Stimulated activated CD4-positive, alpha-beta T cell treated with anti-CD3 and anti-CD28 coated beads, Interleukin-12 subunit alpha, Interleukin-12 subunit beta, amount 100 ng/mL, for 48 hours (primary cell): ENCODE data around the gene NFIC.

Experiments
- DNase-seq, 3 donors: peaks; one replicate each; pipeline ENCODE4 v3.0.0-alpha.2; 2020; ENCODE audit warnings: low read depth in 2 of 3, low spot score in 1 of 3

Gene NFIC

DNA sequence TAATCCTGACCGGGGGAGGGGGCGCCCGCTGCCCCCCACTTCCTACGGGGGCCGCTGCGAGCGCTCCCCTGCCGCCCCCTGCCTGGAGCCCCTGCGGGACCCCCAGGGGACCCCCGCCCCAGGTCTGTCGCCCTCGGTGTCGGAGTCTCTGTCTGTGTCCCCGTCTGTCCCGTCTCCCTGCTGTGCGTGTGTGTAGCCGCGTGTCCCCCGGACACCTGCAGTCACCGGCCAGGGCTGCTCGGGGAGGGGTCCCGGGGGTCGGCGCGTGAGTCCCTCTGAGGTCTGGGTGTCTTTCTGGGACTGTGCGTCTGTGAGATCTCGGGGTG, 7.7 kb upstream of the NFIC start:
- no peak for DNase-seq

DNA sequence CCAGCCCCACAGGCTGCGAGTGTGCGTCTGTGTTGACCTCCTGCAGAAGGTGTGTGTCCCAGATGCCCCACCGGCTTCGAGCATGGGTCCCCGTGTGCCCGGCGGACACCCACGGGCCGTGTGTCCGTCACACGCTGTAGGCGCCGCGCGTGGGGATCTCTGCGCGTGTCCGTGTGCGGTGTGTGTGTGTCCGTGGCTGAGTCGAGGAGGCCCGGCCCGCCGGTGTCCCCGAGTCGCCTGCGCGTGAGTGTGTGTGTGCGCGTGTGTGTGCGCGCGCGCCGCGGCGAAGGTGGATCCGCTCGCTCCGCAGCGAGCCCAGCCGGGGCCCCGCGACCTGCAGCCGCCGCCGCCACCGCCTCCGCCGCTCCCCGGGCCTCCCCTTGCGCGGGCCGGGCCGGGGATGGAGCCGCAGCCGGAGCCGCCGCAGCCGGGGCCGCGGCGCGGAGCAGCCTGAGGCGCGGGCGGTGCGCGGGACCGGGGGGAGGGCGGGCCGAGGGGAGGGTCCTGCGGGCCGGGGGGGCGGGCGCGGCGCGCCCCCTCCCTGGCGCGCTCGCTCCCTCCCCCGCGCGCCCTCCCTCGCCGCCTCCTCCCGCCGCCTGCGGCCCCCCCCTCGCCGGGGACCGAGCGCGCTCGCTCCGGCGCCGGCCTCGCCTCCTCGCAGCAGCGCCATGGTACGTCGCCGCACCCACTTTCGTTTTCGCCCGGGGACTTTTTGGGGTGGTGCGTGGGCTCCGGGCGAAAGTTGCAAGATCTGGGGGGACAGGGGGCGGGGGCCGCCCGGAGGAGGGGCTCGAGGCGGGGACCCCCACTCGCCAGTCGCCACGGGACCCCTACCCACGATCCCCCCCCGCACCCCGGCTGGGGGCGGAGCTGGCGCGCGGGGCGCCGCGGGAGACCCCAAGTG, 7.1 kb upstream of the NFIC start:
- DNase-seq, result peak in 1 of 3 donors; percentile 50

DNA sequence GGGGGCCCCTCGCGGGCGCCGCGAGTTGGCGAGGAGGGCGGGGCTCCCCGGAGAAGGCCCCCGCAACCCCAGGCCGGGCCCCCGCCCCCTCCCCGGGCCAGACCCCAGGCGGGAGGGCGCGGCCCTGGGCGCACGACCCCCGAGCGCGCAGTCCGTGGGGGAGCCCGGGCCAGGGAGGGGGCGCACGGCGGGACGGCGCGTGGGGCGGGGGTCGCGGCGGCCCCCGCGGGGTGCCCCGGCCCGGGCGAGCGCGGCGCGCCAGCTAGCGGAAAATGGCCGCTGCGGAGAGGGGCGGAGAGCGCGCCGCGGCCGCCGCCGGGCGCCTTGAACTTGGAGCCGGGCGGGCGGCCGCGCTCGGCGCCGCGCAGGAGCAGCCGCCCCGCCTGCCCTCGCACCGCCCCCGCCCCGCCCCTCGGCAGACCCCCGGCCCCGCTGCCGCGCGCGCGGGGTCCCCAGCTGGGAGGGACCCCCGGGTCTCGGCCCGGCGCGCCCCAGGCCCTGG, 6.4 kb upstream of the NFIC start:
- DNase-seq, result peak in 1 of 3 donors; percentile 37

DNA sequence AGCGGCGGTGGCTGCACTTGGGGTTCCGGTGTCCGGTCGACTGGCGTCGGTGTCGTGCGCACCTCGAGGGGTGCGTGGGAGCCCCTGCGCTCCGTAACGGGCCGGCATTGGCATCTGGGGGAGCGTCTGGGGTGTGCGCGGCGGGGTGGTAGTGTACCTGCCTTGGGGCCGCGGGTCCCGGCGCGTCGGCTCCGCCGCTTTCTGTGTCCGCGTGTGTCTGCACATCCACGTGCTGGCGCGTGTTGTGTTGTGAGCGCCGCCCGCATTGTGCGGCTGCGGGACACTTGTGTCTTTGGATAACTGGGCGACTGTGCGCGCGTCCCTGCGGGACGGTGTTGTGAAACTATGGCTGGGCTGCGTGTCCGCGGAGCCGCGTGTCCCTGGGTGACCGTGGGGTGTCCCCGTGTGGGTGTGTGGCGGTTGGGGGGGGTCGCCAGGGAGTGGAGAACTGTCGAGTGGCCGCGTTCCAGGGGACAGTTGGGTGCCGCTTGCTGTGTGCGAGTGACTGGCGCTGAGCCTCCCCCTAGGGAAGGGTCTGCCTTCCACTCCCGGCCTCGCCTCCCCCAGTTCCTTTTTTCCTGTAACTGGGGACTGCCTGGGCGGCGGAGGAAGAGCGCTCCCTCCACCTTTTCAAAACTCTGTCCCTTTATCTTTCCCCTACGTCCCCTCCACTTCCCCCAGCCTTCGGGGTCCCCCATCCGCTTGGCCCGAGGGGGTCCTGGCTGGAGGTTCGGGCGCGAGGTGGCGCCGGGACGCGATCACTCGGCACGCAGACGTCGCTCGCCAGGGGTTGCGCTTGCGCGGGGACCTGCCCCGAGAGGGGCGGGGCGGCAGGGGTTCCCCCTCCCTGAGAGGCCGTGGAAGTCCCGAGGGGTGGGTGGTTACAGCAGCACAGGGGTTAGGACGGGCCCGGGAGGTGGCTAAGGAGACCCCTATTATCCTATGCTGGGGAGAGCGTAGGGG, 5.7 kb upstream of the NFIC start:
- peak in 2 of 3 donors; percentile 55 to 70 for DNase-seq

DNA sequence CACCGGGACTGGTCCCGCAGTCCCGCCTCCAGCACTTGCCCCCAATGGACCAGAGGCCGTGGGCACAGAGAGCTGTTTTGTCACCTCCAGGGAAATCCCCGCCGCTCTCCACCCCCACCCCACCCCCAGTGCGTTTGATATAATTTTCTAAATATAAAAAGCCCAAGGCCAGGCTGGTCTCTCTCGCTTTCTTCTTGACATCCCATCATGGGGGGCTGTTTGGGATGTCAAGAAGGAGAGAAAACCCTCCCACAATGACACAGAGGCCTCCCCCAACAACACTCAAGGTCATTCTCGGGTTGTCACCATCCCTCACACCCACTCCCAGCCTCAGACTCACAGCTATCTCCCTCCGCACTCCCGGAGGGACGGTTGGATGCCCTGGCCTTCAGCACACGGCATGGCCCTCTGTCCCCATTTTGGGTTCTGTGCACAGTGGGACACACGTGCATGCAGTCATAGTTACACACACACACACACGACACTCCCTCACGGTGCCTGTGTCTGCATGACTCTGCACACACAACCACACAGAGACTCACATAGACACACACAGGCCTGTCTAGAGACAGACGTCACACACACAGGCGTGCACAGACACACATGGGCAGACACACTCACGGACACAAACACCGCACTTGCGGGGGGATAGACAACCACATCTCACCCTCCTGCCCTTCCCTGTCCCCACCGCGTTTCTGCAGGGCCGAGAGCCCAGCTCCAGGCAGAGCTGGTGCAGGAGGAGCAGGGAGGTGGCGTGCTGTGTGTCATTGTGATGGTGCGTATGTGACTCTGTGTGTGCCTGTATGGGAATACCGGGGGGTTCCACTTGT, 4.8 kb upstream of the NFIC start:
- no peak for DNase-seq

DNA sequence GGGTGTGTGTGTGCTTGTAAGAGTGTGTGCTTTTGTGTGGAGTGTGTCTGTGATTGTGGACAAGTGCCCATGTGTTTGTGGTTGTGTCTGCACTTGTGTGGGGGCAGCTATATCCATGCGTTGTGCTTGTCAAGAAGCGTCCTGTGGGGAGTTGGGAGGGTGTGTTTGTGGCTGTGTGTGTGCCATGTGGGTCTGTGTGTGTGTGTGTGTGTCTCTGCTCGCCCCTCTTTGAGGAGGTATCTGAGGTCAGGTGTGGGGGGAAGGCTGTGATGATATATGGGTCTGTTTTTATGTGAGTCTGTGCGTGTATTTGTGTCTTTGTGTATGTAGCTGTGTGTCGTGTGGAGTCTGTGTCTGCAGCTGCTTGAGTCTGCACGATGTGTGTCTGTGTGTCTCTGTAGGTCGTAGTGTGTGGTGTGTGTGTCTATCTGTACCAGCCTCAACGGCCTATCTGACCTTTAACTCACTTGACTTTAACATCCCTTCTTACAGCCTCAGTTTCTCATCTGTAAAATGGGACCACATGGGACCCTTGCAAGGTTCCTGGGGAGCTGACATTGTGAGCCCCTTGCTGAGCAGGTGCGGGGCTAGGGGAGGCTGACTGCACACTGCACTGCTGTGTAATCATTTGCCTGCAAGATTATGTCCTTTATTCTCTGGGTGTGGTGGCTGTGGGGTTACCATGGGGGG, 4.0 kb upstream of the NFIC start:
- no peak for DNase-seq

DNA sequence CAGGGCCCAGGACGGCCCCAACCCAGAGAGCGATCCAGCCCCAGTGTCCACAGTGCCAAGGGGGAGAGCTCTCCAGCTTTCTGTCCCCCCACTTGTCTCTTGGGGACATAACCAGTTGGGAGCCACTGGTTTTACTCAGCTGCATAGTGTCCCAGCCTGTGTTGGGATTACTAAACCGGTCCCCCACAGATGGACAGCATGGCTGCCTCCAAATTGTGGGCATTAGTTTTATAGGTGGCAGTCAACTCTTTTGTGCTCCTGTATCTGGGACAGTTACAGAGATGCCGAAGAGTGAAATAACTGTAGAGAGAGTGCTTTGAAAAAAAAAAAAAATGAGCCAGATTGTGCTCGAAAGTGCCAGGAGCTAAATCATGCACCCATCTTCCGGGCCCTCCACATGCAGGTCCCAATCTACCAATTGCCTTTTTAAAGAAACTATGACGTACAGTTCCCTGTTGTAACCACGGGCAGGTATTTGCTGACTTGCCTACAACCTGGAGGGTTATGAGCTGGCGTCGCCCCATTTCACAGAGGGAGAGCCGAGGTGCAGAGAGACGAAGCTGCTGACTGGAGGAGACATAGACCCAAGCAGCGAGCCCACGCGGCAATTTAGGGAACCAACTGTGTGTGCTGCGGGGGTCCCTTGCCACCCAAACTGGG, 2.4 kb upstream of the NFIC start:
- DNase-seq, result no peak

DNA sequence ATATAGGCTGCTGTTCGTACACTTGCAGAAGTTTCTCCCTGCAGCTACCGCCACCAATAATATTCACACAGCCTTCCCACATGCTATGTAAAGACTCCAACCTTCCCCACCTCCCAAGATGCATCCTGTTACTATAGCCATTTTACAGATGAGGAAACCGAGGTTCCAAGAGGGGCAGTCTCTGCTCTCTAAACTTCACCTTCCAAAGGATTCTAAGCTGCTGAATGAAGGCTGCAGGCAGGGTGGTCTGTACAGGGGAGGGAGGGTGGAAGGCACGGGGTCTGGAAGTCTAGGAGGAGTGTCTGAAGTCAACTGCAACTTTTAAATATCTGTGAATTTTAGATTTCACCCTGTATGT, 1.9 kb upstream of the NFIC start:
- no peak for DNase-seq

DNA sequence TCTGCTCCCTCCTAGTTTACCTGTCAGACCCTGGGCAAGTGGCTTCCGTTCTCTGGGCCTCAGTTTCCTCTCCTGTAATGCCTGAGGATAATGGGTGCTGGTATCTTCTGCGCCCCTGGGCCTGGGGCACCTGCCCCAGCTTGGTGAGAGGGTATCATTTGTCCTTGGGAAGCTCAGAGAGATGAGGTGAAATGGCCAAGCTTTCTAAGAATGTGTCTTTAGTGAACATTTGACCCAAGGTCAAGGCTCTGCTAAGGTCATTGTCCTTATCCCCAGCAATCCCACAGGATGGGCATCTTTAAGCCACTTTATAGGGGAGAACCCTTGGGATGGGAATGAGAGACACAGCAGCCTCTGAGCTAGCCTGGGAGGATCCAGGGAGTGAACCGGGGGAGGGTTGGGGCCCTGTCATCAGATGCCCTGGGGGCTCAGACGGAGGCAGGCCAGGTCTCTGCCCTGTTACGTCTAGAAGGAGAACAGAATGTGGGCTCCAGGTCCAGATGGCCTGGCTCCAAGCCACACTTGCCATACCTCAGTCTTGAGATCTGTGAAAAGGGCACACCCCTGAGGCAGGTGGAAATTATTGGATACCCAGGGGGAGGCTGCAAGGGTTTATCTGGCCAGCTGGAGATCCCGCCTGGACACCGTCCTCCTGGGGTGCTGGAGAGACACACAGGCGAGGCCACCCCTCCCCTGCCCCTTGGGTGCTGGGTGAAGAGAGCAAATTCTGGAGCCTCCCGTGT, 1.1 kb upstream of the NFIC start:
- DNase-seq, result no peak

DNA sequence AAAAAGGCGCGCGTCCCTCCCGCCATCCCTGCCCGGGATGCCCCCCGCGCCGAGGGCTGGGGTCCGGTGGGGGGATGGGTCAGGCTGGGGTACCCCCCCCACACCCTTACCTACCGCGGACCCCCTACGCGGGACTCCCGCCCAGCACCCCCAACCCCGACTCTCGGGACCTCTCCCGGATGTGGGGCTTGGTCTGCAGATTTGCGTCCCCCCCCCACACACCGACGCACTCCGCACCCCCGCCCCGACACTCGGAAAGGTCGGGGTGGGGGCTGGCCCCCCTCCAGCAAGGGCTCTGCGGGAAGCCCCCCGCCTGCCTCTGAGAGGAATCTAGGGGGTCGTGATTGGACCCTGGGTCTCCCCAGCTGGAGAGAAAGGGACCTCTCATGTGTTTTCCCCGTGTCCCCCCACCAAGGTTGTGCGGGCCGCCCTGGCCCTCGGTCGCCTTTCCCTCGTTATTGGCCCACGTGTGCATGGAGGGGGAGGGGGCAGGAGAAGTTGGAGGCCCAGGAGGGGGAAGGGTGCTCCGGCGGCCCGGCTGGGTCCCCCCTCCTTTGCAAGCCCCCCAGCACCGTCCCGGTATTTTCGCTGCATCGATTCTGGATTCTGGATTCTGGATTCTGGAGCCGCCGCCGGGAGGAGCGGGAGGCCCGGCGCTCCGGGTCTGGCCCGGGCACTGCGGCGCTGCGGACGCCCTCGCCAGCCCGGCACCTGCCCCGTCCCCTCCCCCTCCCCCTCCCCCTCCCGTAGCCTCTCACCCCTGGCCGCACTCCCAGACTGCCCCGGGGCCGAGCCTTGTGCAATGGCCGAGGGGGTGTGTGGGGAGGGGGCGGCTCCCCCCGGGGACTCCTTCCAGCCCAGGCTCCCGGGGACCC, 607 bp downstream of the NFIC start:
- no peak for DNase-seq

DNA sequence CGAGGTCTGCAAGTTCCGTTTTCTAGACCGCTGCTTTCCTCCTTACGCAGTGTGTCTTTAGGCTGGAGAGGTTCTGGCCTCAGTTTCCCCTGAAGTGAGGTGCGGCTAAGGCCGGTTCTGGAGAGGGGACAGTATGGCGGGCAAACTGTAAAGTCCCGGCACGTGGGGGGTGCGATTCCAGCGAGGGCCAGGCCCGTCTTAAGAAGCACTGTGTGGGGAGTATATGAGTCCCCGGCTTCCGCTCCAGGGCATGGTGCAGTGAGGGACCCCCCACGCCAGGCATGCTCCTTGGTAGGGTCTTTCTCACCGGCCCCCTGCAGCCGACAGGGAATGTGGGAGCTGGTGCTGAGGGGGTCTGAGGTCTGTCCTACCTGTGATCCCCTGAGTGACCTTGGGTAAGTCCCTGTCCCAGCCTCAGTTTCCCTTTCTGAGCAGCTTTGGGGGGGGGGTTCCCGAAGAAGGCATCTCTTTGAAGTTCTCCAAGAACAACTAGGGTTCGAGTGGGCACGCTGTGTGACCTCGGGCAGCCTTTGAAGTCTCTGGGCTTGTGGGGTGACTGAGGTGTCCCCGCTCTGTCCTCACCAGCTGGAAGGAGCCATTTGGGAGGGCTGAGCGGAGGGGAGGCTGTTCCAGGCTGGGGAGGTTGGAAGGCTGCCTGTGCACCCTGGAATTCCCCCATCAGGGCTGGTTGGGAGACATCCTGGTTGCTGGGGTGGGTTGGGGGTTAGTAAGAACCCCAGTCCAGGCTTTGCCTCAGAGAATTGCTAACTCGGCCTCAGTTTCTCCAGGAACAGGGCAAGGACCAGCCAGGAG, 1.5 kb downstream of the NFIC start:
- DNase-seq, result no peak

DNA sequence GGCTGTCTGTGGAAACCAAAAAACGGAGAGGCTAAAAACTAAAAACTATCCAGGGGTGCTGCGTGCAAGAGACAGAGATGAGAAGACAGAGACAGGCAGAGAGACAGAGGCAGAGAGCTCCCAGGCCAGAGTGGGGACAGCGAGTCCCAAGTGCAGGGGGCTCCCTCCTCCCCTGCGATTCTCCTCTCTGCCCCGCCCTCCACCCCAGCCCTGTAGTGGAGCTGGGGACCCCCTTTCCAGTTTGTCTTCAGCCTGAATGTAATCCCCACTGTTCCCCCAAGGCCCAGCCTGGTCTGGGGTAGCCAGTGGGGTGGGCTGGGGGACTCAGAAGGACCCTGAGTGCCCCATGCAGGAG, 2.0 kb downstream of the NFIC start:
- DNase-seq, result no peak

DNA sequence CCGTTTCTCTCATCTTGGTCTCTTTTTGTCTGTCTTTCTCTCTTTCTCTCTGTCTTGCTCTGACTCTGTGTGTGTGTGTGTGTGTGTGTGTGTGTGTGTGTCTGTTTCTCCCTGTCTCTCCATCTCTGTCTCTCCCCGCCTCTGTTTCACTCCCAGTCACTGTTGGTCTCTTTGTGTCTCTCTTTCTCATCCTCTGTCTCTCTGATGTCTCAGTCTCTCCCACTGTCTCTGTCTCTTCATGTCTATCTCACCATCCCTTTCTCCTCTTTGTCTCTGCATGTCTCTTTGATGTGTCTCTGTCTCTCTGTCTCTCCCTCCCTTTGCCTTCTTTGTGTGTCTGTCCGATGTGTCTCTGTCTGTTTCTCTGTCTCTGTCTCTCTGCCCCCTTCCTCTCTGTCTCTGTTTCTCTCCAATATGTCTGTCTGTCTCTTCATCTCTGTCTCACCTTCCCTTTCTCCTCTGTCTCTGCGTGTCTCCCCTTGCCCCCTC, 2.5 kb downstream of the NFIC start:
- DNase-seq, result no peak

DNA sequence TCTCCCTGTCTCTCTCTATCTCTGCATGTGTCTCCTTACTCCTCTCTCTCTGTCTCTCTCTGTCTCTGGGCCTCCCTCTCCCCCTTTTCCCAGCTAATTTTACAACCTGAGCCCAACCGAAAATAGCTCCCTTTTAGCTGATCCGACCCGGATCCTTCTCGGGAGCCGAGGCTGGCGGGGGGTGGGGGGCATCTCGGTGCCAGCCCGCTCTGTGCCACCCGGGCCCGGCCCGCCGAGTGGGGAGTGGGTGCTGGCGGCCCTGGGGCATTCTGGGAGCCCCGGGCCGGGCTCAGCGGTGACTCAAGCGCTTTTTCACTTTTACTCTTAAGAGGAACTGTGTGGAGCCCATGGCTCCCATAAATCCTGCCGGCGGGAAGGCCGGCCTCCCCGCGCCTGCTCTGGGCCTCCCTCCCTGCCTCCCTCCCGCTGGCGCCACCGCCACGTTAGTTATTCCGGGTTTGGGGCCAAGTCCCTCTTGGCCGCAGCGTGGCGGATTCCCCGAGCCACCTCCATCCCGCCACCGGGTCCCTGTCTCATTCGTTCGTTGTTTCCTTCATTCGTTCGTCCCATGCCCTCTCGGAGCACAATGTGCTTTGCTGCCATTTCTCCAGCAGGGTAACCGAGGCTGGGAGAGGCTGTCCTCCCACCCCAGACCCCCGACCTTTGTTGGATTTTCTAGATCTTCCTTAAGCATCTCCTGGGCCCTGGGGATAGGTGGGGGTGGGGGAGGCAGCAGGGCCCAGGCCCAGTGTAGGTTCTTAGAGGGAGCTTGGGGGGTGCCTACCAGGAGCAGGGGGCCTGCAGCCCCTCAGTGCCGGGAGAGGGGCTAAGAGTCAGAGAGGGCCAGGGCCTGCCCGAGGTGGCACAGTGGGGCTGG, 3.2 kb downstream of the NFIC start:
- DNase-seq, result no peak

DNA sequence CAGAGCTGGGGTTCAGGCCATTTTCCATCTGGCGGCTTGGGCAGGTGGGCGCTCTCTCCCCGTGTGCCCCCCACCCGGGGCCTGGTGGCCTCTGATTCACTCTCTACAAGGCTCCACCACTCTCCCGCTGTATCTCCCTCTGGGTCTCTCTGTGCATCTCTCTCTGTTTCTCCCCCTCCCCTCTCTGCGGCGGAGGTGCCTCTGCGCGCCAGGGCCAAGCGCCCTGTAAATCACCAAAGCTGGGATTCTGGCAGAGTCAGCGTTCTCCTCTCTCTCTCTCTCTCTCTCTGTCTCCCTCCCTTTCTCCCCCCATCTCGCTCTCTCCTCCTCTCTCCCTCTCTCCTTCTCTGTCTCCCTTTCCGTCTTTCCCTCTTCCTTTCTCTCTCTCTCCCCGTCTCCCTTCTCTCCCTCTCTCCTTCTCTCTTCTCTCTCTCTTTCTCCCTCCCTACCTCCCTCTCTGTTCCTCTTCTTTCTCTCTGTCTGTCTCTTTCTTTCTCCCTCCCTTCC, 3.9 kb downstream of the NFIC start:
- DNase-seq, result no peak
